ENCODE data around the gene PTPRE. TPM values are rescaled to one million over a fixed set of nuclear protein-coding genes. Genes with fewer than 3 reads are reported as not detected.
A peak's percentile ranks its signal among the peaks of the same experiment; 100 is the strongest.

Gene PTPRE
- total RNA-seq, 5 donors from 2014 or later (not counting 1 experiment from before 2014, with no cell fraction given) = 23.2 to 69.2 (median 32.2) TPM

DNA sequence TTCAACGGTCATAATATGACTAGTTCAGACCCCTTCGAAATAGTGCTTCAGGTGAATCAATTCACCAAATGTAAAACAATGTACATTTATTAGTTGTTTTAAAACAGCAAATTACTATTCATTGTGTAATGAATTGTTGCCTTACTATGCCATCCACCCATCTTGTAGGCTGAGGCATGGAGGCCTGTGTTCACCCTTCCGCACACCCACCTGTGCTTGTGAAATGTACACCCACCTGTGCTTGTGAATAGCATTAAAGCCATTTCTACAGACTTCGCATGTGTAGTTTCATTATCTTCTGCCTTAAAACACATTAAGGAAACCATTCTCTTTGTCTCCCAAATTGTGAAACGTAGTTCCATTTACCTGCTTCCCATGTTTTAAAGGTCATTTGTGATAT lies 31.0 kb upstream of the PTPRE start:
- H3K9me3 Mint-ChIP-seq = no peaks in the 10 kb centered on the region
- Histone ChIP-seq H3K36me3 (ENCODE audit: control insufficient read depth in 2 of 2, extremely low read depth in 1 of 2, insufficient read depth in 1 of 2, low read length in 1 of 2) (no peaks in the 10 kb centered on the region), H3K4me1 (ENCODE audit: control insufficient read depth in 1 of 2, extremely low read depth in 1 of 2, insufficient read depth in 2 of 2, low read length in 2 of 2) (peaks cover 0 to 9% of the 10 kb centered on the region in 2 experiments), H3K27ac (ENCODE audit: low read length) (no peak overlapping the region), H3K4me3 (ENCODE audit: control insufficient read depth in 1 of 2, extremely low read depth in 1 of 2, low read length in 1 of 2) (no peak overlapping the region), H3K27me3 (replicated peaks in 1 of 2; ENCODE audit: control insufficient read depth in 2 of 2, extremely low read depth in 1 of 2, insufficient read depth in 2 of 2, low read length in 1 of 2) (peaks cover 0 to 31% of the 10 kb centered on the region in 2 experiments), H3K9me3 (no peaks in the 10 kb centered on the region)
- H3K4me3 Mint-ChIP-seq = no peak overlapping the region
- DNase-seq (no peak), ATAC-seq (replicated peaks in 1 of 4) (no peak)
- H3K27me3 Mint-ChIP-seq = peaks cover 10 to 26% of the 10 kb centered on the region in 2 donors
- CTCF ChIA-PET = interaction anchor here in 1 of 2 donors (0.6 kb wide), 1 partner anchor 407 kb away, joined by 3 read pairs; no protein-coding TSS in a partner anchor
- no peaks in the 10 kb centered on the region for H3K36me3 Mint-ChIP-seq
- no CpG with 5 or more reads among the region's 5 CpGs for WGBS (ENCODE audit: insufficient coverage)
- POLR2A ChIA-PET = no interaction called here
- H3K27ac Mint-ChIP-seq = no peak overlapping the region
- peaks cover 0 to 13% (median 9%) of the 10 kb centered on the region in 3 donors for H3K4me1 Mint-ChIP-seq

- no peaks in the 10 kb centered on the region for H3K36me3 ChIP-seq (ENCODE audit: control insufficient read depth in 2 of 2, extremely low read depth in 1 of 2, insufficient read depth in 1 of 2, low read length in 1 of 2)
- peaks cover 0 to 20% of the 10 kb centered on the region in 2 experiments for H3K27me3 ChIP-seq (replicated peaks in 1 of 2; ENCODE audit: control insufficient read depth in 2 of 2, extremely low read depth in 1 of 2, insufficient read depth in 2 of 2, low read length in 1 of 2)
- no peaks in the 10 kb centered on the region for H3K36me3 Mint-ChIP-seq
- no peaks in the 10 kb centered on the region for H3K9me3 ChIP-seq
- H3K27ac ChIP-seq (ENCODE audit: low read length) = no peak overlapping the region
- H3K27me3 Mint-ChIP-seq = peaks cover 4 to 15% of the 10 kb centered on the region in 2 donors
- no peak overlapping the region for H3K4me3 ChIP-seq (ENCODE audit: control insufficient read depth in 1 of 2, extremely low read depth in 1 of 2, low read length in 1 of 2)
- no peak for DNase-seq
- ChIA-PET POLR2A (no interaction called here), CTCF (no interaction called here)
- peaks cover 0 to 14% (median 12%) of the 10 kb centered on the region in 3 donors for H3K4me1 Mint-ChIP-seq
- H3K4me1 ChIP-seq (ENCODE audit: control insufficient read depth in 1 of 2, extremely low read depth in 1 of 2, insufficient read depth in 2 of 2, low read length in 2 of 2) = peaks cover 0 to 14% of the 10 kb centered on the region in 2 experiments
- H3K4me3 Mint-ChIP-seq = no peak overlapping the region
- no peak overlapping the region for H3K27ac Mint-ChIP-seq
- H3K9me3 Mint-ChIP-seq = no peaks in the 10 kb centered on the region
- 91% methylated on average over 3 of the region's 4 CpGs for WGBS (ENCODE audit: insufficient coverage)
- no peak for ATAC-seq (replicated peaks in 1 of 4)
Measured at GRCh38 chr10:127877116-127877515, 29.8 kb upstream of the PTPRE start.

GRCh38 chr10:127877699-127878098 lies 29.2 kb upstream of the PTPRE start:
- peaks cover 0 to 15% of the 10 kb centered on the region in 2 experiments for H3K27me3 ChIP-seq (replicated peaks in 1 of 2; ENCODE audit: control insufficient read depth in 2 of 2, extremely low read depth in 1 of 2, insufficient read depth in 2 of 2, low read length in 1 of 2)
- H3K9me3 ChIP-seq = no peaks in the 10 kb centered on the region
- Mint-ChIP-seq H3K36me3 (no peaks in the 10 kb centered on the region), H3K9me3 (no peaks in the 10 kb centered on the region), H3K4me1 (peaks cover 0 to 14% (median 12%) of the 10 kb centered on the region in 3 donors), H3K4me3 (no peak overlapping the region), H3K27me3 (peaks cover 1 to 12% of the 10 kb centered on the region in 2 donors), H3K27ac (no peak overlapping the region)
- ATAC-seq (replicated peaks in 1 of 4) = no peak
- H3K36me3 ChIP-seq (ENCODE audit: control insufficient read depth in 2 of 2, extremely low read depth in 1 of 2, insufficient read depth in 1 of 2, low read length in 1 of 2) = no peaks in the 10 kb centered on the region
- ChIA-PET CTCF (no interaction called here), POLR2A (no interaction called here)
- no peak for DNase-seq
- no peak overlapping the region for H3K4me3 ChIP-seq (ENCODE audit: control insufficient read depth in 1 of 2, extremely low read depth in 1 of 2, low read length in 1 of 2)
- peaks cover 0 to 14% of the 10 kb centered on the region in 2 experiments for H3K4me1 ChIP-seq (ENCODE audit: control insufficient read depth in 1 of 2, extremely low read depth in 1 of 2, insufficient read depth in 2 of 2, low read length in 2 of 2)
- H3K27ac ChIP-seq (ENCODE audit: low read length) = no peak overlapping the region
- 65% methylated on average over 5 of the region's 5 CpGs for WGBS (ENCODE audit: insufficient coverage)

DNA sequence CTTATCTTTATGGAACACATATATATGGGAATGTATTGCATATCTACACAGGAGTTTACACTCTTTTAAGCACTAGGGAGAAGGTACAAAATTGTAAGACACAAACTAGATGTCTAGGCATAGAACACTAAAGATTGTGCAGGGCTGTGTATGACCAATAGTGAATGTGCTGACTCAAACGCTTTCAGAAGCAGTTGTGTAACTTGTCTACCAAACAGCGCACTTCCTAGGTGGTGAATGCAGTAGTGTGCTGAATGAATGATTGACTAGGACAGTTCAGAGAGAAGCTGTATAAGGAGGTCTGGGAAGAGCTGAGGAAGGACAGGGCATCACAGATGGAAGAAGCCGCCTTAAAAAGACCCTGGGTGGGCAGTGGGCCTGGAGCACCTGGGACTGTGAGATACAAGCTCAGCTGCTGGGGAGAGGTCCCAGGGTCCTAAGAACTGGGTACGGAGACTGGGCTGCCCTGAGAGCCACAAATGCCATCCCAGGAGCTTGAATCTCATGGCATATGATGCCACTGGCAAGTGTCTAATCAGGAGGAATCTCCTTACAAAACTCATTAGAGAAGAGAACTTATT lies 28.3 kb upstream of the PTPRE start:
- CTCF ChIA-PET = interaction anchor here in 1 of 2 donors (1.9 kb wide), 1 partner anchor 24 kb away, joined by 4 read pairs; no protein-coding TSS in a partner anchor
- POLR2A ChIA-PET = no interaction called here
- no peak for ATAC-seq (replicated peaks in 1 of 4)

DNA sequence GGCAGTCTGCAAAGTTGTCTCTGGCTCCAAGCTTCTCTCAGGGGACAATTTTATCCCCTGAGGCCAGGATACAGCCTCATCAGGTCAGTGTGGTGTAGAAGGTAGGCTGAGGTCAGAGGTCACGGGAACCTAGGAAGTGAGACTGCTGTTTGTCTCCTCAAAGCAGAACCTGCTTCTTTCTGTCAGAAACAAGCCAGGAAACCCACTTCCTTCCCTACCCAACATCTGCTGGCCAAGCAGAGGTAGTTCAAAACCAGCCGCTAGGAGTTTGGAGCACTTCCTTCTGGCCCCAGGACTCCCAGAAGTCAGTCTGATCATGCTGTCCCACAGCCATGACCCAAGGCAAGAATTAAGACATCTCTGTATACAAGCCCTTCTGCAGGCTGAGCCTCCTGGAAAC lies 26.3 kb upstream of the PTPRE start:
- H3K4me1 ChIP-seq (ENCODE audit: control insufficient read depth in 1 of 2, extremely low read depth in 1 of 2, insufficient read depth in 2 of 2, low read length in 2 of 2) = peaks cover 0 to 14% of the 10 kb centered on the region in 2 experiments
- Mint-ChIP-seq H3K4me3 (no peak overlapping the region), H3K4me1 (peaks cover 0 to 14% (median 12%) of the 10 kb centered on the region in 3 donors), H3K27me3 (peaks cover 0 to 5% of the 10 kb centered on the region in 2 donors), H3K27ac (peak overlapping the region; percentile 20 to 77), H3K9me3 (no peaks in the 10 kb centered on the region), H3K36me3 (no peaks in the 10 kb centered on the region)
- ATAC-seq (replicated peaks in 1 of 4) (peak in 2 of 4 experiments; percentile 33 to 38), DNase-seq (peak in 2 of 35 experiments; percentile 8 to 9)
- ChIA-PET POLR2A (no interaction called here), CTCF (interaction anchor here in 1 of 2 donors (1.9 kb wide), 1 partner anchor 26 kb away, joined by 4 read pairs; no protein-coding TSS in a partner anchor)
- no CpG with 5 or more reads among the region's 2 CpGs for WGBS (ENCODE audit: insufficient coverage)
- H3K27ac ChIP-seq (ENCODE audit: low read length) = no peak overlapping the region
- H3K4me3 ChIP-seq (ENCODE audit: control insufficient read depth in 1 of 2, extremely low read depth in 1 of 2, low read length in 1 of 2) = no peak overlapping the region
- no peaks in the 10 kb centered on the region for H3K9me3 ChIP-seq
- H3K27me3 ChIP-seq (replicated peaks in 1 of 2; ENCODE audit: control insufficient read depth in 2 of 2, extremely low read depth in 1 of 2, insufficient read depth in 2 of 2, low read length in 1 of 2) = no peaks in the 10 kb centered on the region
- H3K36me3 ChIP-seq (ENCODE audit: control insufficient read depth in 2 of 2, extremely low read depth in 1 of 2, insufficient read depth in 1 of 2, low read length in 1 of 2) = no peaks in the 10 kb centered on the region

More for the DNA sequence above, 28.3 kb upstream of the PTPRE start:
- H3K4me3 ChIP-seq (ENCODE audit: control insufficient read depth in 1 of 2, extremely low read depth in 1 of 2, low read length in 1 of 2) = no peak overlapping the region
- Mint-ChIP-seq H3K27ac (no peak overlapping the region), H3K9me3 (no peaks in the 10 kb centered on the region), H3K36me3 (no peaks in the 10 kb centered on the region), H3K4me1 (peaks cover 0 to 14% (median 12%) of the 10 kb centered on the region in 3 donors), H3K4me3 (no peak overlapping the region), H3K27me3 (peaks cover 0 to 8% of the 10 kb centered on the region in 2 donors)
- no peak for DNase-seq
- peaks cover 0 to 8% of the 10 kb centered on the region in 2 experiments for H3K27me3 ChIP-seq (replicated peaks in 1 of 2; ENCODE audit: control insufficient read depth in 2 of 2, extremely low read depth in 1 of 2, insufficient read depth in 2 of 2, low read length in 1 of 2)
- H3K4me1 ChIP-seq (ENCODE audit: control insufficient read depth in 1 of 2, extremely low read depth in 1 of 2, insufficient read depth in 2 of 2, low read length in 2 of 2) = peaks cover 0 to 14% of the 10 kb centered on the region in 2 experiments
- no peak overlapping the region for H3K27ac ChIP-seq (ENCODE audit: low read length)
- no peaks in the 10 kb centered on the region for H3K9me3 ChIP-seq
- H3K36me3 ChIP-seq (ENCODE audit: control insufficient read depth in 2 of 2, extremely low read depth in 1 of 2, insufficient read depth in 1 of 2, low read length in 1 of 2) = no peaks in the 10 kb centered on the region
- WGBS (ENCODE audit: insufficient coverage) = 53% methylated on average over 3 of the region's 4 CpGs

GRCh38 chr10:127881262-127881661 lies 25.6 kb upstream of the PTPRE start:
- peaks cover 0 to 1% of the 10 kb centered on the region in 2 experiments for H3K27me3 ChIP-seq (replicated peaks in 1 of 2; ENCODE audit: control insufficient read depth in 2 of 2, extremely low read depth in 1 of 2, insufficient read depth in 2 of 2, low read length in 1 of 2)
- Mint-ChIP-seq H3K27ac (no peak overlapping the region), H3K36me3 (no peaks in the 10 kb centered on the region), H3K4me1 (peaks cover 0 to 14% (median 12%) of the 10 kb centered on the region in 3 donors), H3K27me3 (peaks cover 0 to 4% of the 10 kb centered on the region in 2 donors), H3K4me3 (no peak overlapping the region), H3K9me3 (no peaks in the 10 kb centered on the region)
- no peak overlapping the region for H3K4me3 ChIP-seq (ENCODE audit: control insufficient read depth in 1 of 2, extremely low read depth in 1 of 2, low read length in 1 of 2)
- ATAC-seq (replicated peaks in 1 of 4) = no peak
- no peak overlapping the region for H3K27ac ChIP-seq (ENCODE audit: low read length)
- no peaks in the 10 kb centered on the region for H3K36me3 ChIP-seq (ENCODE audit: control insufficient read depth in 2 of 2, extremely low read depth in 1 of 2, insufficient read depth in 1 of 2, low read length in 1 of 2)
- WGBS (ENCODE audit: insufficient coverage) = 91% methylated on average over 1 of the region's 8 CpGs
- ChIA-PET CTCF (no interaction called here), POLR2A (no interaction called here)
- DNase-seq = no peak
- peaks cover 0 to 14% of the 10 kb centered on the region in 2 experiments for H3K4me1 ChIP-seq (ENCODE audit: control insufficient read depth in 1 of 2, extremely low read depth in 1 of 2, insufficient read depth in 2 of 2, low read length in 2 of 2)
- H3K9me3 ChIP-seq = no peaks in the 10 kb centered on the region
